G401.6 (cell line): ENCODE measurements around the gene TM4SF4.
A peak's percentile ranks its signal among the peaks of the same experiment; 100 is the strongest.

Experiments
- FAIRE-seq: peaks from 2 replicates; lab custom pipeline; 2012; peaks lifted over from hg19 to GRCh38; lab: Jason Lieb, UNC

The TM4SF4 gene

DNA sequence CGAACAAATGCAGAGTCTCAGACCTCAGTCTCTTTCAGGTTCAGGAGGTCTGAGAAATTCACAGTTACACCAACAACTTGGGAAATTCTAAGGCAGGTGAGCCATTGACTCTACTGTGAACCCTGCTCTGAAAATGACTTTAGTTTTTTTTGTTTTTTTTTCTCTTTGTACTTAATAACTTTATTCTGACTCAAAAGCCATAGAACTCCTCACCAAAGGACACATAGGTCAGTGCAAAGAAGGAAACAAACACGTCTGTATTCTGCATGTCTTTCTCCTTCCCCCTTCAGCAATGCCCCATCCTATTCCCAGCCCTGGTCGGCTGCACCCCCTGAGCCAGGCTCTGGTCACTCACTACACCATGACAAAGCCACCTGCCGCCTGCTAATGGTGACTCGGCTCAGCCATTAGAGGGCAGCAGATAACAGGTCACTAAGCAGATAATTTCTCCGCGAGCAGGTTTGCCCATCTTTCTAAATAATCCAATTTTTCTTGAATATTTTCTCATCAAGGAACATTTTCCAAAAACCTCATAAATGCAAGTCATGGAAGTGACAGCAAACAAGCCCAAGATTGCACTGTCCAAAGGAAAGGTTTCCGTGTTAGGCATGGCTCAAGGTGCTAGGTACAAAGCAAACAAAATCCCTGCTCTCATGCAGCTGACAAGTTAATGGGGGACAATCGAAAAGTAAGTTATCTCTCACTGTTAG is 37.7 kb downstream of the TM4SF4 start:
- peak; percentile 69 for FAIRE-seq

DNA sequence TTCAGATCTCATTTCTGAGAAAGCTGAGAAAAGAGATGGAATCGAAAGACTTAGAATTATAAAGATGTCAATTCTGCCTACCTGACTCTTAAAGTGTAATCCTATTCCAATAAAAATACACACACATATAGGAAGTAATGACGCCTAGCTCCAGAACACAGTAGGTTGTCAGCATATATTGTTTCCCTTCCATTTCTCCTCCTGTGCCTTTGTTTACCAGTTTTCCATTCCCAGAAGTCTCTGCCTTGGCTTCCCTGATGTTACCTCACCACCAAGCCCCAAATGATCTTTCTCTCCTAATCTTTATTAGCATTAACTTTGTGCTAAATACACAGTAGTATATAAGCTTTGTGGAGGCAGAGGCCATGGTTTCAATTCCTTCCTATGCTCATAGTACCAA is 40.0 kb downstream of the TM4SF4 start:
- no peak for FAIRE-seq

- no peak for FAIRE-seq
These were observed 40.8 kb downstream of the TM4SF4 start for GRCh38 chr3:149515249-149515648.

GRCh38 chr3:149516920-149517319 is 42.4 kb downstream of the TM4SF4 start:
- FAIRE-seq, result no peak

GRCh38 chr3:149519912-149520311 is 45.4 kb downstream of the TM4SF4 start:
- FAIRE-seq, result no peak

- no peak for FAIRE-seq
These were observed 49.2 kb downstream of the TM4SF4 start for GRCh38 chr3:149523512-149524299.

DNA sequence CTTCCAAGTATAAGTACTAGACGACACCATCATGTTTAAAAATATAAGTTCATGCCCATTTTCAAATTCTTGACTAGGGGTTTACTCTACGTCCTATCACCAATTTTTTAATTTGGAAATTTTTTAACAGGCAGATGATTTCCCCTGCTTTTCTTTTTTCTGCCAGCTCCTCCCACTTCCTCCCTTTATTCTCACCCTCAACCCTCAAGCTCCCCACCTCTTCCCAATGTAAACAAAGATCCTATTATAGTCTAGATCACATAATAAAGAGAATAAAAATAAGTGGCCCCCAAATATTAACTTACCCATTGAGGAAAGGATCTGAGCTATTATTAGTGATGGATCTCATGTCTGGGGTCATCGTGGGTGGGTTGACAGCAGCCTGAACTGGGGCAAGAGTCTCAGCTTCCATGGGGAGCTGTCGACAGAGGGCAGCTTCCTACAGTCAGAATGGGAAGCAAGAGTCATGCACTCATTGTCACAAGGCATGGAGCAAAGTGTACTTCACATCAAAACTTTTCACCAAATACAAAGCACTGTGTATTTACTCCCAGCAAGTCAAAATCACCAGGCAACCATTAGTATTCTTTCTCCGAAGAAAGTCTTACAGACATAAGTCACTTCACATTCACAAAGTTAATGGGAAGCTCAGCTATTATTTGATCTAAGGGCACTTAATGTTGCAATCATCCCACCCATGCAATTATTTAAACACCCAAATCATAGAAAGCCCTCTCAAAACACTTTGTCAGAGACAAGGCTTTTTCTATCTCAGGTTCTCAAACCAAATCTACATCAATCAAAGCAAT is 53.2 kb downstream of the TM4SF4 start:
- FAIRE-seq, result no peak

DNA sequence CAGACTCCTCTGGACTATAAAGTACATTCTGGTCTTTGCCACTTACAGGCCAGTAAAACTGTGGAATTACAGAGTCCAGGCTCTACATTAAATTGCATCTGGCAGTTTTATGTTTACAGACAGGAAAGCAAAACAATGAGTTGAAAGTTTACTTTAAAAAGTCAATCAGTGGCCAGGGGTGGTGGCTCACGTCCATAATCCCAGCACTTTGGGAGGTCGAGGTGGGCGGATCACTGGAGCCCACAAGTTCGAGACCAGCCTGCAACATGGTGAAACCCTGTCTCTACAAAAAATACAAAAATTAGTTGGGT is 53.8 kb downstream of the TM4SF4 start:
- FAIRE-seq, result no peak

GRCh38 chr3:149529099-149529498 is 54.6 kb downstream of the TM4SF4 start:
- no peak for FAIRE-seq

- FAIRE-seq, result no peak
These were observed 58.1 kb downstream of the TM4SF4 start for GRCh38 chr3:149532489-149533180.

- no peak for FAIRE-seq
These were observed 59.6 kb downstream of the TM4SF4 start for GRCh38 chr3:149534082-149534481.

DNA sequence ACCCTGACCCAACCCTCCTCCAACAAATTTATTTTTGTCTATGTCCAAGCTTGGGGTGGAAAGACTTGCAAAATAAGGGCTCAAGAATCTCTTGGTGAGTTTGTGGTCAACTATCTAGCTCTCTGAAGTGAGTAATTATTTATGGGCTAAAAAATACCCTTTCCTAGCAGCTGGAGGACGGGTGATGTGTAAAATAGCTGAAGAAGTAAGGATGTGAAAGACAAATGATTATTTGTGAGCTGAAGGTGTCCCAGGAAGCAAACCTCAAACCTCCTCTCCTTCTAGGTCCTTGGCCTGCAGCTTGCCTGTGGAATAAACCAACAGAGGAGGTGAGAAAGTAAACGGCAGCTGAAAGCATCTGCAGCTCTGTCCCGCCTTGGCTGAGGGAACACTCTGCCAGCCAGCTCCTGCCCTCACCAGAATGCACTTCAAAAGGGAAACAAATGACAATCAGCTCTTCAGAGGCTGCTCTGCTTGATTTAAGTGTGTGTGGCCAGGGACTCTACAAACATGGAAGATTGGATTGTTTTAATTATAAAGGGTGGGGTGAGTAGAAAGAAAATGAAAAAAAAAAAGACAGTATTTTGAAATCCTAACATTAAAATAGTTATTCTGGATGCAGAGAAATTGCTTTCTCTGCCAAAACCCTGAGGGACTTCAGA is 60.3 kb downstream of the TM4SF4 start:
- FAIRE-seq, result no peak

DNA sequence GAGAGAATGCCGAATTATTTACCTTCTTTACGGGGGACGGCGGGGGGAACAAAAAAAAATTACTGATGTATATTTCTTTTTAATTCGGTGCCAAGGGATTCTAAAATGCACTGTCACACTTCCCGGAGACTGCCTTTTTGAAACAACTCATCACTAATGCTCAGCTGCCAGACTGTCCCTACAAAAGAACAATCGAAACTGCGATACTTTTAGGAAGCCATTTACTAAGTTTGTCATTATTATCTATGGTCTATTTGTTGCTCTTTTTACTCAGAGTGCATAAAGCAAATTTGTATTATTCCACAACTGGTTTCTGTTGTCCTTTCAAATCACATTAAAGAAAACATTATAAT is 60.8 kb downstream of the TM4SF4 start:
- FAIRE-seq, result no peak

DNA sequence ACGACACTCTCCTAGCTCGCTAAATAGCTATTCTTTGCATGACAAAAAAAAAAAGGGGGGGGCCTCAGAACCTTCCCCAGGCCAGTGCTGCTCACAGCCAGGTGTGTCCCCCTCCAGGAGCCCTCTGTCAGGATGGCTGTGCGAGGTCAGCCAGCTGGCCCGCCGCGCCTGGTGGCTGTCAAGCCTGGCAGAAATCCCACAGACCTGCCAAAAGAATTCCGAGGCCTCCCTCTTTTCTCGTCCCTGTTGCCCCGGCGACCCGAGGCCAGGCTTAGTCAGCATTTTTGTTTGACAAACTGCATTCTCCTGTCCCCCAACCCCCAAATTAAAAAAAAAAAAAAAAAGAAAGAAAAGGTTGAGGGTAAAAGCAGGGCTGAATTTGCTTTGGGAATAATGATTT is 61.9 kb downstream of the TM4SF4 start:
- no peak for FAIRE-seq

GRCh38 chr3:149538371-149538770 is 63.9 kb downstream of the TM4SF4 start:
- no peak for FAIRE-seq

- FAIRE-seq, result no peak
These were observed 66.6 kb downstream of the TM4SF4 start for GRCh38 chr3:149541091-149541491.

- no peak for FAIRE-seq
These were observed 68.1 kb downstream of the TM4SF4 start for GRCh38 chr3:149542375-149543312.

DNA sequence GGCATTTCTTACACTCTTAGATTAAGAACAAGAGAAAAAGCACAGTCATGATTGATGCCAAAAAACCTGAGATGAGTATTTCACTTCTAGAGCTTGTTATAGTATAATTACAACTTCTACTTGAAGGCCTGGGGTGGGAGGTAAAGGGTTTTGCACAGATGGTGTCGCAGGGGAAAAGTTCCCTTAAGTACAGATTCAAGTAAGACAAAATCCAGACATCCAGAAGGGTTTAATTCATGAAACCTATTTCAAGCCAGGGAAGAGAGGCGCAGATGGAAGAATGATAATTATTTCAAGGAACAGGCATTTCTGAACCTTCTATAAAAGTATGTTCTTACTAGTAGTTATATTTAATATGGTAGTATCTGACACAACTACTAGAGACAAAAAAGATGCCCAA is 70.6 kb downstream of the TM4SF4 start:
- FAIRE-seq, result no peak

DNA sequence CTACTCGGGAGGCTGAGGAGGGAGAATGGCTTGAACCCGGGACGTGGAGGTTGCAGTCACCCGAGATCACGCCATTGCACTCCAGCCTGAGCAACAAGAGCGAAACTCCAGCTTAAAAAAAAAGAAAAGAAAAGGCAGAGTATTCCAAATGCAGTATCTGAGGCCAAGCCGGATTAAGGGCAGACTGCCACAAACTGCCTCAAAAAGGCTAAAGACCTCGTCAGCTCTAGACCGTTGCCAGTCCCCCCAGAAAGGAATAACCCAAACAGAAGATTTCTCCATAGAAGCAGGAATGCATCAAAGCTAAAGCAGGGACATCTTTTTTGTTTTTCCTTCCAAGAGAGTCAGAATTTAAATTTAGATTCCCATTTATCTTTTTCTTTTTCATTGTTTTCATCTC is 72.9 kb downstream of the TM4SF4 start:
- FAIRE-seq, result no peak

DNA sequence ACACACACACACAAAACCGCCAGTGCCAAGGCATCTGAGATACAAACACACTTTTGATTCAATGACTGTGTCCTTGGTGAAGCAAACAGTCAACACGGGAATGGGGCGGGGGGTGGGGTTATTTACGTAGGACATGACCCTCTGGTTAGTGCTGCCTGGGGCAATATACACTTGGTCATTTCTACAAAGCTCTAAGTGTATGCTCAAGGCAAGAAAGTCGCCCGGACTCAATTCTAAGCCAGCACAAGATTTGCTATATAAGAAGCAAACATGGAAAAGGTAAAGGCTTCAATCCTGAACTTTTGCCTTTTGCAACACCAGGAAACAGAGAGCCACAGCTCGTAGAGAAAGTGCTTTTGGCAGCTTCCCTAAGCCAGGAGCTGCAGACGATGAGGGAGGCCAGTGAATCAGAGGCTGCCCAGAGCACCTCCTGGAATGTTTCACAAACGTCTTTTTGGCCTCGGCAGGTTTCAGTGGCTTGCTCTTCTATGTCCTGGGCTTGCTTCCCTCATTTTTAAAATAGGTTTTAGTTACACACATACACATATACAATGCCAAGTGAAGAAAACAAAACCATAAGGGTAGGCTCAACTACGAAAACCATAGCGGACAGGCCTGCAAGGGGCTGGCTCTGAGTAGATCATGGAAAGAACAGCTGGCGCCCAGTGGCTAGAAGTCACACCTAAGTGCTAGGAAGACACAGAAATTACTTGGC is 73.6 kb downstream of the TM4SF4 start:
- no peak for FAIRE-seq
